ENCODE results near the gene CILP2.
A peak's percentile ranks its signal among the peaks of the same experiment; 100 is the strongest.

The CILP2 gene

GRCh38 chr19:19551853-19552192 lies 13.8 kb downstream of the CILP2 start:
- no peak overlapping the region for H3K4me2 ChIP-seq (ENCODE audit: low read length)
- no peaks in the 10 kb centered on the region for H3K9me2 ChIP-seq (replicated peaks; ENCODE audit: control insufficient read depth, low read length)
- TF ChIP-seq EZH2phosphoT487 (IDR thresholded peaks at IDR 0.05; ENCODE audit: borderline replicate concordance, low read length) (no peak), CTCF (IDR thresholded peaks at IDR 0.05; ENCODE audit: low read depth, low read length, poor library complexity, severe bottlenecking) (no peak)
- H3K9me3 ChIP-seq (ENCODE audit: control insufficient read depth, insufficient read depth, low read length): no peaks in the 10 kb centered on the region
- H3K79me2 ChIP-seq (ENCODE audit: control insufficient read depth, low read length): no peaks in the 10 kb centered on the region
- H4K20me1 ChIP-seq (ENCODE audit: control insufficient read depth, insufficient read depth, low read depth, low read length): no peaks in the 10 kb centered on the region; the same call in 1 of the 2 replicates
- H3K4me3 ChIP-seq (ENCODE audit: low read length): no peak overlapping the region
- H3K36me3 ChIP-seq (ENCODE audit: control insufficient read depth, low read length): no peaks in the 10 kb centered on the region
- no peak overlapping the region for H3K27ac ChIP-seq (ENCODE audit: low read depth, low read length)
- 0 out of 2 replicates have a peak, but pooled peaks cover 3% of the 10 kb centered on the region for H3K27me3 ChIP-seq (ENCODE audit: control insufficient read depth, low read length)
- H3K4me1 ChIP-seq (ENCODE audit: control insufficient read depth, low read length): no peaks in the 10 kb centered on the region
- no peaks in the 10 kb centered on the region for H3F3A ChIP-seq (ENCODE audit: control insufficient read depth, insufficient read depth)

GRCh38 chr19:19552798-19553197 lies 14.7 kb downstream of the CILP2 start:
- Histone ChIP-seq H3K4me3 (ENCODE audit: low read length) (no peak overlapping the region), H3K4me2 (ENCODE audit: low read length) (no peak overlapping the region), H4K20me1 (ENCODE audit: control insufficient read depth, insufficient read depth, low read depth, low read length) (no peaks in the 10 kb centered on the region; the same call in 1 of the 2 replicates), H3K4me1 (ENCODE audit: control insufficient read depth, low read length) (no peaks in the 10 kb centered on the region), H3K36me3 (ENCODE audit: control insufficient read depth, low read length) (no peaks in the 10 kb centered on the region), H3F3A (ENCODE audit: control insufficient read depth, insufficient read depth) (no peaks in the 10 kb centered on the region), H3K9me3 (ENCODE audit: control insufficient read depth, insufficient read depth, low read length) (no peaks in the 10 kb centered on the region), H3K27me3 (ENCODE audit: control insufficient read depth, low read length) (0 out of 2 replicates have a peak, but pooled peaks cover 3% of the 10 kb centered on the region), H3K9me2 (replicated peaks; ENCODE audit: control insufficient read depth, low read length) (no peaks in the 10 kb centered on the region), H3K79me2 (ENCODE audit: control insufficient read depth, low read length) (no peaks in the 10 kb centered on the region), H3K27ac (ENCODE audit: low read depth, low read length) (no peak overlapping the region)
- TF ChIP-seq CTCF (IDR thresholded peaks at IDR 0.05; ENCODE audit: low read depth, low read length, poor library complexity, severe bottlenecking) (peak; percentile 51), EZH2phosphoT487 (IDR thresholded peaks at IDR 0.05; ENCODE audit: borderline replicate concordance, low read length) (no peak)

- Histone ChIP-seq H3K36me3 (ENCODE audit: control insufficient read depth, low read length) (no peaks in the 10 kb centered on the region), H3K27me3 (ENCODE audit: control insufficient read depth, low read length) (0 out of 2 replicates have a peak, but pooled peaks cover 3% of the 10 kb centered on the region)
Measured at GRCh38 chr19:19553670-19554069, 15.6 kb downstream of the CILP2 start.

More at GRCh38 chr19:19553670-19554069, 15.6 kb downstream of the CILP2 start:
- TF ChIP-seq CTCF (IDR thresholded peaks at IDR 0.05; ENCODE audit: low read depth, low read length, poor library complexity, severe bottlenecking): no peak
- no peak for TF ChIP-seq EZH2phosphoT487 (IDR thresholded peaks at IDR 0.05; ENCODE audit: borderline replicate concordance, low read length)
- H3F3A ChIP-seq (ENCODE audit: control insufficient read depth, insufficient read depth): no peaks in the 10 kb centered on the region
- H3K4me3 ChIP-seq (ENCODE audit: low read length): no peak overlapping the region
- H3K4me1 ChIP-seq (ENCODE audit: control insufficient read depth, low read length): no peaks in the 10 kb centered on the region
- H3K4me2 ChIP-seq (ENCODE audit: low read length): no peak overlapping the region
- H3K9me2 ChIP-seq (replicated peaks; ENCODE audit: control insufficient read depth, low read length): no peaks in the 10 kb centered on the region
- H3K79me2 ChIP-seq (ENCODE audit: control insufficient read depth, low read length): no peaks in the 10 kb centered on the region
- H4K20me1 ChIP-seq (ENCODE audit: control insufficient read depth, insufficient read depth, low read depth, low read length): no peaks in the 10 kb centered on the region; the same call in 1 of the 2 replicates
- no peaks in the 10 kb centered on the region for H3K9me3 ChIP-seq (ENCODE audit: control insufficient read depth, insufficient read depth, low read length)
- no peak overlapping the region for H3K27ac ChIP-seq (ENCODE audit: low read depth, low read length)

Data from DOHH2 (cell line).